ENCODE measurements around the gene EBF3.

Gene EBF3

DNA sequence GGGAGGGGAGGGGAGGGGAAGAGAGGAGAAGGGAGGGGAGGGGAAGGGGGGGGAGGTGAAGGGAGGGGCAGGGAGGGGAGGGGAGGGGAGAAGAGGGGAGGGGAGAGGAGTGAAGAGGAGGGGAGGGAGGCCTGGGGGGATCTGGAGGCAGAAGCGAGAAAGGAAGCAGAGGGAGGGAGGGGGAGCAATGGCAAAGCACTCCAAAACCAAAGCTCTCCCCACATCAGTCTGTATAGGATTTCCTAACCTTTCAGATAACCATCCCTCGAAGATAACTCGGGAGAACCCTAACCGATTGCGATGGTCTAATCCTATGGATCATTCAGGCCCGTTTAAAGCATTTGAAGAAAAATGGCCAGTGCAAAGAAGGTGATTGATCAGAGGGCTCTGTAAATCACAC, 19.0 kb downstream of the EBF3 start:
- DNase-seq (ENCODE audit: low spot score): no peak

DNA sequence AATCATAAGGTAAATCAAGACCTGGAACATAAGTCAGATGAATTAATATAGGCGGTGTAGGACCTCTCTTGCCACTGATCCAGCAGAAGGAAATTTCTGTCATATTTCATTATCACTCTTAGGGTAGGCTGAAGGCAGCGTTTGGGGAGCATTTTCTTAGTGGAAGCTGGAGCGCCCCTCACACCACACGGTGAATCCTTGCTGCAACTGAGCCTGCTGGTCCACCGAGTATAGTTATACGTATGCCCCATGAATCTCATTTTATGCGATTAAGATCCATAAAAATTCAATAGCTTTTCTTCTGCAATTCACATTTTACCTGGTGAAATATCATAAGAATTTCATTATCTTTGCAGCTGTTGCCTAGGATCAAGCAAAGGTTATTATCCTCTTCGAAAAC, 19.6 kb downstream of the EBF3 start:
- DNase-seq (ENCODE audit: low spot score): no peak

DNA sequence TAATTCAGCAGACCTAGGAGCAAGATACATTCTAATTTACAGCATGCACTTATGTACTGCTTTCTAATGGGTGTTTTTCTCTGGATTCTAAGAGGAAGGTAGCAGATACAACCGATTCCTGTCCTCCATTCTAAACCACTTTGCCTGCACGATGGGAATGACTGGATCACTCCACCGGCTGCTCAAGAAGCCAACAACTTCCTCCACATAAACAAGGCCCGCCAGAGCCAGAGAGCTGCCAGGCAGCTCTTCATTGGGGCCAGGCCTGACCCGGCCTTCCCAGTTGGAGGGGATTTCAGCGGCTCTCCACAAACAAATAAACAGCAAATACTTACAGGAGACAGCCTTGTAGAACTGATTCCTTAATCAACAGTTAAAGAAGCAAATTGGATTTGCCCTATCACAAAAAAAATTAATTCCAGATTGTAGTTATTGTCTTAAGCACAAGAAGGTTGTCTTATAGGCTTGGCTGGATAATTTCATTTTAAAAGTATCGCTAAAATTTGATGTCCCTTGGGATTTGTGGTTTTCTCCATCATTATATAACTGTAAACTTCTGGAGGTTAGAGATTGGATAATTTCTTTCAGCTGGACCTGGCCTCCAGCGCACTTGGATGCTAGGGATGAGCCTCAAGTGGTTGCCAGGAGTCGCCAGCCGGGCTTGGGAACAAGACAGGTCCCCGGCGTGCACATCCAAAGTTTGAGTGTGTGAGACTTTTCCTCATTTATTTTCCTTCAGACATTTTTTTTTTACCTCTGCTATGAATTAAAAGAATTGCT, 20.9 kb downstream of the EBF3 start:
- DNase-seq (ENCODE audit: low spot score): no peak

DNA sequence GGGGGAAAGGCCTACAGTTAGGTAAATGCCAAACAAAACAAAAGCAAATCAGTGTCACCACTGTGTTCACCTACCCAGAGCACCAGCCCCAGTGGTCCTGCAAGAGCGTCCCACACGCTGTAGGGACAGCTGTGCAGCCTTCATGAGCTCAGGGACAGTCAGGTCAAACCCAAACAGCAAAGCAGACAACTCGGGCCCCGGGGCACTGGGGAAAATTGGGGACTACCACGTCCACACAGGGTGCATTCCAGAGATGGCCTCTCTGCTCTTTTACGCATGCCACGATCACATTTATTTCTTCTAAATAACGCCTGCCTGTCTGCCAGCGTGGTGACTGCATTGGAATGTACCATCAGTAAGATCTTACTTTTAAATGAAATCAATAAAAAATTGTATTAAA, 21.7 kb downstream of the EBF3 start:
- no peak for DNase-seq (ENCODE audit: low spot score)

DNA sequence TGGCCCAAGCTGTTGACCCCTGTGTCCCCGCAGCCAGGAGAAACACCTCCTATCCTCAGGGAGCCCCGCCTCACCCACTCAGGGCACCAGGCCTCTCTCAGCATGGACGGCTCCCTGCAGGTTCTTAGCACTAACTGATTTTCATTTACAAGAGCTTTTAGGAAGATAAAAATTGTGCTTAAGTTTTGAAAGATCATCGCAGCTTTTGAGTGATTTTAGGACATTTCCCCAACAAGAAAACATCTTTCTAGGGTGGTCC, 22.1 kb downstream of the EBF3 start:
- no peak for DNase-seq (ENCODE audit: low spot score)

DNA sequence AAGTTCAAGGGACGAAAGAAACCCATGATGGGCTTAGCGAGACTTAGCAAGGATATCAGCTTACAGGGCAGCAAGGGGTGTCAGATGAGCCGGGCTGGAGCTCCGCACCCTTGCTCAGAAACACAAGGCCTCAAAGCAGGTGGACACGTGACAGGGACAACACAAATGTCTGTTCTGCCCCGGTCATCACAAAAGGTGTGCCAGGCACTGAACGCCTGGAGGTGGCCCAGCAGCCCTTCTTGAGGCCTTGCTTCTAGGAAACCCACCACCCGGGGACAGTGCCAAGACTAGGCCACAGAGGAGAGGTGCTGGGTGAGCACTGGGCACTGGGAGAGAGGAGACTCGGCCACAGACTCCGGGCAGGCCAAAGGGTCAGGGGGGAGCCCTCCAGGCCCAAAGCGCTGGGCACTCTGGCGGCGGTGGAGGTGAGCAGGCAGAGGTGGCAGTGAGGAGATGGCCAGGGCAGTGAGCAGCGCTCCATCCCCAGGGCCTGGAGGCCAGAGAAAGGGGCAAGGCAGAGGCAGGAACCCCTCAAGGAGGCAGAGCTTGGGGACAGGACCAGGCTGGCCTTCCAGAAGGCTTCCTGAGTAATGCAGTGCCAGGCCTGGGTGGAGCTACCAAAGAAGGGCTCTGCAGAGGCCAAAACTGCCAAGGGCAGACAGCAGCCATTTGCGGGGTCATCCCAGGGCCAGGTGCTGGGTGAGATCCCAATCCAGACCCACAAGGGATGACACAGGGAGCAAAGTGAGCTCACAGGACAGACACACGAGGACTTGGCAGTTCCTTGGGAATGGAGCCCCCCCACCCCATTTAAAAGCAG, 22.7 kb downstream of the EBF3 start:
- DNase-seq (ENCODE audit: low spot score): no peak

DNA sequence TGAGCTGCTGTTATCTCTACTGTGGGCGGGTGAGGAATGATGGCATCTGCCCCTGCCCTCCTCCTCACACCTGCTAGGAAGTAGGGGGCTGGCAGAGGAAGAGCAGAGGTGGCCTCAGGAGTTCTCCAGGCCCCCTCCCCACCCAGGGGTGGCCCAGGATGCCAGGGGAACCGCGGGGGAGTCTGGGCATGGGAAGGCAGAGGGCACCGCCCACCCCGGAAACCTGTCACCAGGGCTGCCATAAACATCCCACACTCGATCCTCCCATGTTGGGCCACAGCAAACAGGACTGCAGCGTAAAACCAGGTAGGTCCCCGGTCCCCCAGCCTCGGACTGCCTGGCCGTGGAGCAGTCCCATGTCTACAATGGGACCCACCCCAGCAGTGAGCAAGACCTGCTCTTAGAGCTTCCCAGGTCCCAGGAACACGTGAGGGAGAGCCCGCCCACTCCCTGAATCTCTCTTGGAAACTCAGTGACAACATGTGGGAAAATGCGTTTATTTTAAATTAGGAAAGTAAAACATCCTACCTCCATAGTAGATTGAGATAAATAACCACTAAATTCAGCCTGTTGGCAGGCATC, 23.4 kb downstream of the EBF3 start:
- DNase-seq (ENCODE audit: low spot score): no peak

DNA sequence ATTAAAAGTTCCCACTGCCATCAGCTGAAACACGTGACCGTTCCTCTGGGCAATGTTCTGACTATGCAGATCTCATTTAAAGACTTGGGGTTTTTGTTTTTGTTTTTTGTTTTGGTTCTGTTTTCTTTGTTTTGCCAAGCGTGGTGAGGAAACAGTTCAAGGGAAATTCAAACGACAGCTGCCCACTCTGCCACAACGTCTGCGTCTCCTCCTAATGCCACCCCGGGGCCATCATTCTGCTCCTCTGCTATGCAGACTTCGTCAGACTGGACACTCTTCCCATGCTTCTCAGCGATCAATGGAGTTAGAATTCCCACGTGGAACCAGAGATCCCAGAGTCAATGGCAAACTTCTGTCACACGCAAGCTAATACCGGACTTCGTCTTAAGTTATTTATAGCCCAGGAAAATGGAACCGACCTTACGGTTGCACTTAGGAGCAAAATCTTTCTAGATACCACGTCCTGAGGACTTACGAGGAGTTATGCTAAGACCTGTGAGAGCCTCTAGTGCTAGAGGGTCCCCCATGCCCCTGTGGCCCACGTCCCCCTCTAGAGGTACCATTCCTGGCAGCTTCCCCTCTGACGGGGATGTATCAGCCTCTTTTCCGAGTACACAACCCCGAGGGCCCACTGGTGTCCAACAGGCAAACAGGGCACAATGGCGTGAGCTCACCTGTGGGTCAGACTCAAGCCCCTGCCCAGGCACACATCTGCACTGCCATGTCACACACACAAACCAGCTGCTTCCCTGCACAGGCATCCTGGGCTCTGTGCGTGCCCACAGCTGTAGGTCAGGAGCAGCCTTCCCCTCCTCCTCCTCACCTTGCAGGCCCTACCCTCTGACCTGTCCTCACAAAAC, 24.4 kb downstream of the EBF3 start:
- no peak for DNase-seq (ENCODE audit: low spot score)

DNA sequence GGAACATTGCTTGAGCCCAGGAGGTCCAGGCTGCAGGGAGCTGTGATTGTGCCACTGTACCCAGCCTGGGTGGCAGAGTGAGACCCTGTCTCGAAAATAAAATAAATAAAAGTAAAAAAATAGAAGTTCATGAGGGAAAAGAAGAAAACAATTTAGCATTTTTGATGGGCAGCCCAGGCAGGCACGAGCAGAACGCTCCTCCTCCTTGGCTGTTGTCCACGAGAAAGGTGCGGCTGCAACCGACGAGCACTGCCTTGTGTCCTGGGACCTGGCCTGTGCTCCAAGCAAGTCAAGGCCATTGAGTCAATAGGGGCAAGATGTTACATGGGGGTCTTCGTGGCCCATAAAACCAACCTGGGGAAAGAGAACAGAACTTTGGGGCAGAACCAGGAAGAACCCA, 25.6 kb downstream of the EBF3 start:
- DNase-seq (ENCODE audit: low spot score): no peak

DNA sequence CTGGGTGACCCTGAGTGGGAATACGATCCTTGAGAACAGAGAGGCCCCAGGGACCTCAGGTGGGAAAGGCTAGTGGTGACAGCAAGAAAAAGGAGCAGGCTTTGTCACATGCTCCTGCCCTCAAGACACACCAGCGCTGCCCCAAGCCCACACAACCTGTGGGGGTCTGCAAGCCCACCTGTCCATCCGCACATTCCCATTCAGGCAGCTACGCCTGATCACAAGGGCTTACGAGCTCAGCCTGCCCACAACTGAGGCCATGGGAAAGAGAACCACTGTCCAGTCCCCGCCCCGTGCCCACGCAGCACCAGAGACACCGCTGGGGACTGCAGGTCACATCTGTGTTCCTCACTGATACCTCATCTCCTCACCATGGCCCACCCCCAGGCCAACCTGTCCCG, 26.7 kb downstream of the EBF3 start:
- DNase-seq (ENCODE audit: low spot score): no peak

DNA sequence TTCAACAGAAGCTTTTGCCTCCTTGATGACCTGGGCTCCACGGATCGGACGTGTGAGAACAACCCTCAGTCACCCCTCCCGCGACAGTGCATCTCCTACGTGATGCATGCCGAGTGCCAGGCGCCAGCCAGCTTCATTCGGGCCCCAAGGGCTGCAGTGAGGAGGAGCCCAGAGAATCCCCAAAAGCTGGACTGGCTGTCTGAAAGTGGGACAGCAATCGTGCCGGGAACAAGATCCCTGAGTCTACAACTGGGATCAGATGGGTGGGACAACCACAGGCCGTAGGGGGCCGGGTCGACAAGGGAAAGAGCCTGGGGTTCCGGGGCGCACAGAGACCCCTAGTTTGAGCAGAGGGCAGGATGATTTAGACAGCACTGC, 27.2 kb downstream of the EBF3 start:
- DNase-seq (ENCODE audit: low spot score): no peak

DNA sequence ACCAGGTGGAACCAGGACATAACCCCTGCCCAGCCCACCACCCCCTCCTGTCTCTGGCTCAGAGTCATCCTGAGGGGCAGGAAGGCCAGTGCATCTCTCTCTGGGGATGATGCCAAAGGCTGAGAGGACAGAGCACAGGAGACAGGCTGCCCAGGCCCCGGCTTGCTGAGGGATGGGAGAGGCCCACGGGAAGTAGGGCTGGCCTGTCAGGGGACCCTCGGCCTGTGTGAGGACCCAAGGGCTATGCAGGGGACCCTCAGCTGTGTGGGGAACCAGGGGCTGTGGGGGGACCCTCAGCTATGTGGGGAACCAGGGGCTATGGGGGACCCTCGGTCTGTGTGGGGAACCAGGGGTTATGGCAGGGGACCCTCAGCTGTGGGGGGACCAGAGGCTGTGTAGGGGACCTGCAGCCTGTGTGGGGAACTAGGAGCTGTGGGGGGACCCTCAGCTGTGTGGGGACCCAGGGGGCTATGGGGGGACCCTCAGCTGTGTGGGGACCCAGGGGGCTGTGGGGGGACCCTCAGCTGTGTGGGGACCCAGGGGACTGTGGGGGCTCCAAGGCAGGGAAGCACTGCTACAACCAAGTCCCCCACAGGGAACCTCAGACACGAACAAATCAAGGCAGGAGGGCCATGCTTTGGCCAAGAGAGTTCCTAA, 27.7 kb downstream of the EBF3 start:
- no peak for DNase-seq (ENCODE audit: low spot score)

DNA sequence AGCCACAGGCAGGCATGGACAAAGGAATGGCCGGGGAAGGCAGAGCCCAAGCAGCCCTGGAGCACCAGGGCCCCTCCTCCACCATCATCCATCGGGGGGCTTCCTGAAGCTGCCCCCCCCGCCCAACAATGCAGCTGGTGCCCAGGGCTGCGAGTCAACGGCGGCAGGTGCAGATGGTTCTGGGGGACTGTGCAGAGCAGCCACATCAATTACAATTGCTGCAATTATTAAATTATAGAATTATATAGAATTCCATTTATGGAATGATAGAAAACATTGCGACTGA, 28.3 kb downstream of the EBF3 start:
- DNase-seq (ENCODE audit: low spot score): no peak

DNA sequence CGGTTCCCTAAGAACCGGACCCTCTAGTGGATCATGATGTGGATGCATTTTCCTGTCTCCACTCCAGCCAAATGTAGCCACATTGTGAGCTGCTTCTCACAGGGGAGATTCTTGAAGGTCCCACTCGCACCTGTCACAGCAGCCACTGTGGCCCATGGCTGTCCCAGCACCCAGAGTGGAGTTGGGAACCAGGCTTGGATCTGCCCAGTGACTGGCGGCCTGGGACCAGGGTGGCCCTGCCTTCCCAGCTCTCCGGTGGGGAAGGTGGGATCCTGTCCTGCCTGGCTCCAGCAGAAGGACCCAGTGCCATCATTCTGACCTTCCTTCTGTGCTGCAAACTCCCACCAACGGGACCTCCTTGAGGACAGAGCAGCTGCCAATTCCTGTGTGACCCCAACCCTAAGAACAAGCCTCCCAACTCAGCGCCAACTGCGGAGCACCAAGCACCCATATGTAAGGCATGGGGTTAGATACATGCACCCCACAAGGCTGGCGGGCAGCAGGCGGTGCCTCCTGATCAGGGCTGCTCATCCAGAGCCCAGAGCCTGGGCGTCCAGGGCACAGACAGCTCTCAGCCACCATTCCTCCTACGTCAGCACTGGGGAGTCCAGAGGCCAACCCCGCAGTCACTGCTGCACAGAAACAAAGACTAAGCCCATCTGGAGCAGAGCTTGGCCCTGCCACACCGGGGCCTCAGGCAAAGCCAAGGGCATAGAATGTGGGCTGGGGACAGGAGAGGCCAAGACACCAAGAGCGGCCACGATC, 28.8 kb downstream of the EBF3 start:
- no peak for DNase-seq (ENCODE audit: low spot score)

DNA sequence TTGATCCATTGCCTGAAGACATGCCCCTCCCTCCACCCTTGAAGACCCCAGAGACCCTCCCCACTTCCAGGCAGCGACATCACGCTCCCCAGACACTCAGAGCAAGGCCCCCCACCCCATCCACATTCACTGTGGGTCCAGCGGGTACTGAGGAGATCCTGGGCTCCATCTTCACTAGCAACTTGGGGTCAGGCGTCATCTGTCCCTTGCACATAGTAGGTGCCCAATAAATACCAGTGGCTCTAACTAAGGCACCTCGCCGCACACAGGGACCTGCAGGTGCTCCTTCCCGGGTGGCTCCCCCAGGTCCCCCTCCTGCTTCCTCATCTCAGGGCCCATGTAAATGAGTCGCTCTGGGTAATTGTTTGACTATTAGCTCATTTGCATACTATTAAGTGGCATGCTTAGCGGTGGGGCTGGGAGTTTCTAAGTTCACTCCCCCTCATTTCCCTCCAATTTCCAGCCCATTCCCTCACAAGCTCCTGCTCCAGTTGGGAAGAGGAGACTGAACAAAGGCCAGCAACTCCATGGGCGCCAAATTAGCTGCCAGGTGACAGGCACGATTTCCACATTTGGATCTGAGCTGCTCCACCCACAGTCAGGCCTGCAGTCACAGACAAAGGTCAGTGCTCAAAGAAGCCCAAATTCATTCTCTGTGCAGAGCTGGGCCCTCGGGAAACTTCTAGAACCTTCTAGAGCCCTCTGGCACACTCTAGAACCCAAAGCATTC, 29.7 kb downstream of the EBF3 start:
- DNase-seq (ENCODE audit: low spot score): no peak

DNA sequence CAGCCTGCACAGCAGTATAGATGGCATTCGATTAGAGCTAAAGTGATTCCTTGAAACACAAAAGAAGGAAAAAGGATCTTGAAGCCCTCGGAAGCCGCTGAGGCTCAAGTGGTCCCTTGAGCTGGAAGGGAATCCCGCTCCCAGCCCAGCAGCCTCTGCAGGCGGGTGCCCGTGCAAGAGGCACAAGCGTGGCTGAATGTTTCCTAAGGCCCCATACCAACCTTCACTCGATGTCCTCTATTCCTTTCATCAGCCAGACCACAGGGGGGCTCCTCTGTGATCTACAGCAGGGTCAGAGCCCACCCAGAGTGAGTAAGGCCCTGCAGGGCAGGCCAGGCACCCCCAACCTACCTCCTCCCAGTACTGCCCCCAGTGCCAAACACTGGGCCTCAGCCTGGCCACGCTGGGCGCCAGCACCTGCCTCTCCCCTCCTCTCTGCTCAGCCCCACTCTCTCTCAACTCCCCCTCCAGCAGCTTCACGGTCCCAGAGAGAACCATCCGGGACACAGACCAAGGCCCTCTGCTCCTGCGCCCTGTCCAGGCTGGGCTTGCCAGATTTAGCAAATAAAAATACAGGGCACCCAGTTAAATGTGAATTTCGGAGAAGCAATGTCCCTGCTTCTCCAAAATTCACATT, 30.5 kb downstream of the EBF3 start:
- DNase-seq (ENCODE audit: low spot score): no peak

DNA sequence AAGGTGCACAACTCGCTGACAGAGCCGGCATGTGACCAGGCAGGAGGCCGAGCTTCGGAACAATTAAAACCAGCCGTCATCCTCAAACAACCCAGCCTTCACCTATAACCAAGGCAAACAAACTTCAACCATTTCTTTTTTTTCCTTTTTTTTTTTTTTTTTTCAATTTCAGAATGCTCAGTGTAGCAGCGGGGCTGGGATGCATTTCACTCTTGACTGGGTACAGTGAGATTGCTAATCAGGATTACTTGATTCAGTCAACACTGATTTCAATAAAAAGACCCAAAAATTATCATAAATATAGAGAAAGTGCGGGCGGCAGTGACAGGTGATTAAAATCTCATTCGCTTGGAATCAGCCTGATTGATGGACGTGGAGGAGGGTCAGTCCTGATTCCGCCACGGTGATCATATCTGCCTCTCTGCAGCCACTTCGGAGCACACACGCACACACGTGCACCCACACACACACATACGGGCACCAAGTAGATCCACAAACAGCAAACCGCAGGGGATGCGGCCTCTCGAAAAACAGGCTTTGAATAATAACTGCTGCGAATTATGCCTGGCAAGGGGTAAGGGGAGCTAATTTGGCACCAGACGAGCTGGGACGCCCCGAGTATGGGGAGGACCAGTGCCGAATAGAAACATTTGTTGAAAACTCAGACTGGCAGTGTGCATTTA, 31.2 kb downstream of the EBF3 start:
- no peak for DNase-seq (ENCODE audit: low spot score)

DNA sequence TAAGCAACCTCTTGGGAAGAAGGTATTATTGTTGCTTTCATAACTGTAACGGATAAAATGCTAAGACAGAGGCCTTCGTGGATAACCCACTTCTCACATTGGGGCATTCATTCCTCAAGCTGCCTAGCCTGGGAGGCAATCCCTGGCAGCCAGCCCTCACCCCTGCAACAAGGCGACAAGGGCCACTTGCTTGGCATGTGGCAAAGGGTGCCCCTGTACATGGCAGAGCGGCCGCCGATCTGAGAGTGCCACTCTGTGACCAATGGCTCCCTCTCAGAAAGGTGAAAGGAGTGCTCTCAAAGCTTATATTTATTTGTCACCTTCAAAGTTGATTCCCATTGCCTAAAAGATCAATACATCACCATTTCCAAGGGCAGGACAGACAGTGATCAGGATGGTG, 31.9 kb downstream of the EBF3 start:
- no peak for DNase-seq (ENCODE audit: low spot score)

DNA sequence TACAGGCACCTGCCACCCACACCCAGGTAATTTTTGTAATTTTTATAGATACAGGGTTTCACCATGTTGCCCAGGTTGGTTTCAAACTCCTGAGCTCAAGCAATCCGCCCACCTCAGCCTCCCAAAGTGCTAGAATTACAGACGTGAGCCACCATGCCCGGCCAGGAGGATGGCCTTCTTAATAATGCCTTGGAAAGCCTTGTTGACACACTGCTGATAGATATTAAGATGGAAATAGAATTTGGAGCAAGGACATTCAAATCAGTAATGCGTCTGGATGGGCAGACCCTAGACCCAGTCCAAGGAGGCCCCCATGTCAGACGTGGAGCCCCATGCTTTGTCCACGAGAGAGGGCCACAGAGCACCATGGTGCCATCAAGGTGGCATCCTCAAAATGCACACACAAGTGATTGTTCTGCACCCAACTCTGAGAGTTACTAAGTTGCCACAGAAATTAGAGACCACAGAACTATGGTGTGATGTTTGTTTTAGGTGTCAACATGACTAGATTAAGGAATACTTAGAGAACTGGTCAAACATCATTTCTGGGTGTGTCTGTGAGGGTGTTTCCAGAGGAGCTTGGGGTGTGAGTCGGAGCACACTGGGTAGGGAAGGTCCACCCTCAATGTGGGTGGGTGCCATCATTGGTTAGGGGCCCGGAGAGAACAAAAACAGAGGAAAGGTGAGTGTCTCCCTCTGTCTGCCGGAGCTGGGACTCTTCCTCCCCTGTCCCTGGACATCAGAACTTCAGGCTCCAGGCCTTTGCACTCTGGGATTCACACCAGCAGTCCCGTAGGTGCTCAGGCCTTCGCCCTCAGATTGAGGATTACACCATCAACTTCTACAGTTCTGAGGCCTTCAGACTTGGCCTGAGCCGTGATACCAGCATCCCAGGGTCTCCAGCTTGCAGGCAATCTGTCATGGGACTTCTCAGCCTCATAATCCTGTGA, 34.5 kb downstream of the EBF3 start:
- no peak for DNase-seq (ENCODE audit: low spot score)
